Measurements from ENCODE around the gene SETDB1. TPM values are rescaled to one million over a fixed set of nuclear protein-coding genes. Genes with fewer than 3 reads are reported as not detected.

The SETDB1 gene
- total RNA-seq, 1 donor from 2014 or later = 81.6 TPM

DNA sequence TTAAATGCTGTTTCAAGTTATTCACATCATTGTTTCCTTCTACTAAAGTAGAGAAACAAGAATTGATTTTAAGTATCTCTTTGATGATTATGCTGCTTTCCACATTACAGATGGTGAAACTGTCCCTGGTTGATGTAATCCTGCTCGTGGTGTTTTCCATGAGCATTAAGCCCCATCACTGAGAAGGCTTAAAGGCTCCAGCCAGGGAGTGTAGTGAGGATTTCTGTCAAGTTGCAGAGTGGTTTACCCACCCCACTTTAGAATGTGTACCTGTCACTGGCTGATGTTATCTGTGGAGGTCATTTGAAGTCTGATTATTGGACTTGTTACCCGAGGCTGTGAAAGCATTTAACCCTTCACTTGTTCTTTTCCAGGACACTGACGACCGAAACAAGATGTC is 35.6 kb downstream of the SETDB1 start:
- Mint-ChIP-seq H3K4me1 (no peaks in the 10 kb centered on the region), H3K27ac (ENCODE audit: unreplicated experiment) (peak overlapping the region; percentile 23), H3K27me3 (ENCODE audit: low read depth) (no peaks in the 10 kb centered on the region), H3K36me3 (ENCODE audit: low read depth) (peaks cover 48% of the 10 kb centered on the region), H3K4me3 (no peak overlapping the region), H3K9me3 (no peaks in the 10 kb centered on the region)
- TF ChIP-seq, protein P1, sequence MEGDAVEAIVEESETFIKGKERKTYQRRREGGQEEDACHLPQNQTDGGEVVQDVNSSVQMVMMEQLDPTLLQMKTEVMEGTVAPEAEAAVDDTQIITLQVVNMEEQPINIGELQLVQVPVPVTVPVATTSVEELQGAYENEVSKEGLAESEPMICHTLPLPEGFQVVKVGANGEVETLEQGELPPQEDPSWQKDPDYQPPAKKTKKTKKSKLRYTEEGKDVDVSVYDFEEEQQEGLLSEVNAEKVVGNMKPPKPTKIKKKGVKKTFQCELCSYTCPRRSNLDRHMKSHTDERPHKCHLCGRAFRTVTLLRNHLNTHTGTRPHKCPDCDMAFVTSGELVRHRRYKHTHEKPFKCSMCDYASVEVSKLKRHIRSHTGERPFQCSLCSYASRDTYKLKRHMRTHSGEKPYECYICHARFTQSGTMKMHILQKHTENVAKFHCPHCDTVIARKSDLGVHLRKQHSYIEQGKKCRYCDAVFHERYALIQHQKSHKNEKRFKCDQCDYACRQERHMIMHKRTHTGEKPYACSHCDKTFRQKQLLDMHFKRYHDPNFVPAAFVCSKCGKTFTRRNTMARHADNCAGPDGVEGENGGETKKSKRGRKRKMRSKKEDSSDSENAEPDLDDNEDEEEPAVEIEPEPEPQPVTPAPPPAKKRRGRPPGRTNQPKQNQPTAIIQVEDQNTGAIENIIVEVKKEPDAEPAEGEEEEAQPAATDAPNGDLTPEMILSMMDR (conservative IDR thresholded peaks at IDR 0.05) = no peak
- DNase-seq (ENCODE audit: low read depth, low spot score) = no peak

DNA sequence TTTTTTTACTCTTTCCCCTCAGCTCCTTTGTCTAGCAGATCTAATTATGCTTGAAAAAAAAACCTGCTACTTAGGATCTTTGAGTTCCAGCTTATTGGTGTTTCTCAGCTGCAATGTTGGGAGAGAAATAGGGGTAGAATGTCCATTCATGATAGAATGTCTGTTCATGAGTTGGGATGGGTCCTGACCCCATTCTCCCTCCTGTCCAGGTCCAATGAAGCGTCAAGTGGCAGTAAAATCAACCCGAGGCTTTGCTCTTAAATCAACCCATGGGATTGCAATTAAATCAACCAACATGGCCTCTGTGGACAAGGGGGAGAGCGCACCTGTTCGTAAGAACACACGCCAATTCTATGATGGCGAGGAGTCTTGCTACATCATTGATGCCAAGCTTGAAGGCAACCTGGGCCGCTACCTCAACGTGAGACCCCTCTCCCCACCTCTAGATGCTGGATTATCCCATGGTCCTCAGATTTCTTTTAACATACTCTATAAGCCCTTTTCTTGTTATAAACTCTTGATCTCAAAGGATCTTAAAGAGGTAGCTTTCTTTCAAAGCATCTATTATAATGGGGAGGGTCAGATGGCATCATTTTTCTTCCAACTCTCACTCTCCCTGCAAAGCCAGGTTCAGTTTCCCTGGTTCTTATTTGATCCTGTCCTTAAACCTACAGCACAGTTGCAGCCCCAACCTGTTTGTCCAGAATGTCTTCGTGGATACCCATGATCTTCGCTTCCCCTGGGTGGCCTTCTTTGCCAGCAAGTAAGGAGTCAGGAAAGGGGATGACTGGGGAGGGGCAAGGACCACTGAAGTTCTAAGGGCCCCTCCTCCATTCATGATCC is 37.4 kb downstream of the SETDB1 start:
- Mint-ChIP-seq H3K27me3 (ENCODE audit: low read depth) (no peaks in the 10 kb centered on the region), H3K4me3 (peak overlapping the region; percentile 9), H3K9me3 (no peaks in the 10 kb centered on the region), H3K36me3 (ENCODE audit: low read depth) (peaks cover 58% of the 10 kb centered on the region), H3K27ac (ENCODE audit: unreplicated experiment) (no peak overlapping the region), H3K4me1 (peaks cover 6% of the 10 kb centered on the region)
- no peak for DNase-seq (ENCODE audit: low read depth, low spot score)
- TF ChIP-seq, protein P1 (conservative IDR thresholded peaks at IDR 0.05) = no peak

DNA sequence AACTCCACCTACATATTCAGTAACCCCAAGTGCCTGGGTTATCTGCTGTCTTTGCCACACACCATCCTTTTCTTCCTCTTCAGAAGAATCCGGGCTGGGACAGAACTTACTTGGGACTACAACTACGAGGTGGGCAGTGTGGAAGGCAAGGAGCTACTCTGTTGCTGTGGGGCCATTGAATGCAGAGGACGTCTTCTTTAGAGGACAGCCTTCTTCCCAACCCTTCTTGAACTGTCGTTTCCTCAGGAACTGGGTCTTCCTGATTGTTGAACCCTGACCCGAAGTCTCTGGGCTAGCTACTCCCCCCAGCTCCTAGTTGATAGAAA is 38.0 kb downstream of the SETDB1 start:
- Mint-ChIP-seq H3K9me3 (no peaks in the 10 kb centered on the region), H3K4me1 (peaks cover 11% of the 10 kb centered on the region), H3K27ac (ENCODE audit: unreplicated experiment) (no peak overlapping the region), H3K27me3 (ENCODE audit: low read depth) (no peaks in the 10 kb centered on the region), H3K36me3 (ENCODE audit: low read depth) (peaks cover 61% of the 10 kb centered on the region), H3K4me3 (peak overlapping the region; percentile 14)
- TF ChIP-seq, protein P1 (conservative IDR thresholded peaks at IDR 0.05) = no peak
- DNase-seq (ENCODE audit: low read depth, low spot score) = no peak

DNA sequence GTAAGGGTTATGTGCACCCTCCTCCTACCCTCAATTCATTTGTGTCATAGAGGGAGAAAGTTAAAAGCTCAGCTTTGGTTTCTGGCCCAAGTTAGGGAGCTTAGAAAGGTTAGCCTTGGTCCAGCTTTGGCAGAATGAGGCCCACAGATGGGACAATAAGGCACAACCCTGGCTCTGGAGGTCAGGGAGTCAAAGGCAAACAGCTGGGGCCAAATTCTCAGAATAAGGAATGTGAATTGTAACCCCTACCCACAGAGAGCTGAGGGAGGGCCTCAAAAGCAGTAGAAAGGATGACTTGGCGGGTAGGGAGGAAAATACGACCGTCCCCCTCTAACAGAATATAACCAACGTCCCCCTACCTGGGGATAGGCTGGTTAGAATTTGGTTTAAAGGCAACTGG is 39.4 kb downstream of the SETDB1 start:
- Mint-ChIP-seq H3K27ac (ENCODE audit: unreplicated experiment) (no peak overlapping the region), H3K27me3 (ENCODE audit: low read depth) (no peaks in the 10 kb centered on the region), H3K4me3 (peak overlapping the region; percentile 59), H3K4me1 (peaks cover 17% of the 10 kb centered on the region), H3K36me3 (ENCODE audit: low read depth) (peaks cover 53% of the 10 kb centered on the region), H3K9me3 (no peaks in the 10 kb centered on the region)
- no peak for DNase-seq (ENCODE audit: low read depth, low spot score)
- TF ChIP-seq, protein P1 (conservative IDR thresholded peaks at IDR 0.05) = no peak

DNA sequence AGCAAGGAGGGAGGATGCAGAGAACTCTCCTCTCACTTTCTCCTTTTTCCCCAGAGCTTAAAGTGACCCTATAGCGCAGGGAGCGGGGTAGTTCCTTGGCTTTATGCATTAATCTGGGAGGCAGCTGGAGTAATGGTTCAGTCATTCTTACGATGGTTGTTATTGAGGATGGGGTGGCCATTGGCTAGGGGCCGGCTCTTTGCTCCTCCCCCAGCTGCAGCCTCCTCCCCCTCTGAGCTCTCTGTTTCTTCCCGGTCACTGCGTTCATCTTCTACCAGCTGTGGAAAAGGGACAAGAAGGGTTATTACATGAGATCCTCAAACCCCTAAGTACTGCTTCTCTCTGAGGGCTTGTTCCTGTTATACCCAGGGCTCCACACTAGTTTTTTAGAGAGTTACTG is 39.8 kb downstream of the SETDB1 start:
- DNase-seq (ENCODE audit: low read depth, low spot score) = no peak
- Mint-ChIP-seq H3K27me3 (ENCODE audit: low read depth) (no peaks in the 10 kb centered on the region), H3K36me3 (ENCODE audit: low read depth) (peaks cover 52% of the 10 kb centered on the region), H3K4me3 (no peak overlapping the region), H3K4me1 (peaks cover 21% of the 10 kb centered on the region), H3K27ac (ENCODE audit: unreplicated experiment) (no peak overlapping the region), H3K9me3 (no peaks in the 10 kb centered on the region)
- TF ChIP-seq, protein P1 (conservative IDR thresholded peaks at IDR 0.05) = no peak
